HepG2 (cell line): ENCODE results near the gene SERTAD3. TPM values are rescaled to one million over a fixed set of nuclear protein-coding genes. Genes with fewer than 3 reads are reported as not detected.

Experiments used
- ATF7 ChIP-seq, 2 experiments: fragments of 450-650 bp in 1 of 2; sonication (generic) in 1 of 2; formaldehyde crosslinking in 1 of 2; IDR thresholded peaks; 2 replicates each; pipeline versions ENCODE4 v1.4.0 to v1.6.1; 2016 to 2020; ENCODE audit warnings: antibody characterized with exemption in 1 of 2, mild to moderate bottlenecking in 1 of 2, missing genetic modification reagents in 1 of 2
- BHLHE40 ChIP-seq: IDR thresholded peaks from 2 replicates; pipeline ENCODE4 v1.6.1; 2011; ENCODE audit warnings: low read length, improper control_type of control experiment
- FOXM1 ChIP-seq: sonication (generic); formaldehyde crosslinking; IDR thresholded peaks from 2 replicates; pipeline ENCODE4 v1.5.0; 2020; ENCODE audit warnings: missing genetic modification reagents
- GABPA ChIP-seq, 2 experiments: IDR thresholded peaks; 2 replicates each; pipeline ENCODE4 v1.6.1; 2011 to 2016; ENCODE audit warnings: low read depth in 2 of 2, low read length in 1 of 2, missing biosample characterization in 1 of 2, missing genetic modification characterization in 1 of 2
- ISL2 ChIP-seq: sonication (generic); formaldehyde crosslinking; IDR thresholded peaks from 2 replicates; pipeline ENCODE4 v1.5.0; 2020; ENCODE audit warnings: missing genetic modification reagents
- MAF1 ChIP-seq: sonication (generic); formaldehyde crosslinking; IDR thresholded peaks from 2 replicates; pipeline ENCODE4 v1.5.0; 2020; ENCODE audit warnings: missing genetic modification reagents, borderline replicate concordance
- REPIN1 ChIP-seq: sonication (generic); formaldehyde crosslinking; IDR thresholded peaks from 2 replicates; pipeline ENCODE4 v1.8.0; 2022; ENCODE audit warnings: missing genetic modification reagents, low read depth, mild to moderate bottlenecking, borderline replicate concordance
- SRSF4 ChIP-seq: fragments of 200-400 bp; formaldehyde crosslinking; IDR thresholded peaks from one replicate; pipeline ENCODE4 v1.6.1; 2018; ENCODE audit warnings: mild to moderate bottlenecking, low read depth, low read length, moderate library complexity; ENCODE audit not compliant: poor library complexity, severe bottlenecking
- STAG1 ChIP-seq: sonication (generic); formaldehyde crosslinking; IDR thresholded peaks from 2 replicates; pipeline ENCODE4 v1.4.0; 2020; ENCODE audit warnings: missing genetic modification reagents
- TOPORS ChIP-seq: sonication (generic); formaldehyde crosslinking; IDR thresholded peaks from 2 replicates; pipeline ENCODE4 v1.8.0; 2023; ENCODE audit warnings: mild to moderate bottlenecking, missing genetic modification reagents
- ZFX ChIP-seq: sonication (generic); formaldehyde crosslinking; IDR thresholded peaks from 2 replicates; pipeline ENCODE4 v1.4.0; 2020; ENCODE audit warnings: mild to moderate bottlenecking, low read depth, missing genetic modification reagents, moderate library complexity
- ZNF460 ChIP-seq: sonication (generic); formaldehyde crosslinking; IDR thresholded peaks from 2 replicates; pipeline ENCODE4 v1.5.1; 2020; ENCODE audit warnings: missing genetic modification reagents, mild to moderate bottlenecking, borderline replicate concordance
- ZNF468 ChIP-seq: sonication (generic); formaldehyde crosslinking; IDR thresholded peaks from 2 replicates; pipeline ENCODE4 v1.8.0; 2022; ENCODE audit warnings: mild to moderate bottlenecking, moderate library complexity, missing genetic modification reagents
- ZNF775 ChIP-seq: sonication (generic); formaldehyde crosslinking; IDR thresholded peaks from 2 replicates; pipeline ENCODE4 v1.4.0; 2020; ENCODE audit warnings: missing genetic modification reagents, mild to moderate bottlenecking, moderate library complexity, borderline replicate concordance
- polyA plus RNA-seq, 8 experiments: library from polyadenylated mRNA; depleted of rRNA in 3 of 8; stranded (reverse) in 7 of 8; unstranded in 1 of 8; fragments of >200 nt; fragmentation: Illumina TruSeq in 4 of 8; extraction: Trizol in 4 of 8; gene quantifications; 2 replicates each; pipeline versions ENCODE4 v1.2.1 to v1.2.3, GENCODE V29; 2011 to 2016; ENCODE audit warnings: low read depth in 4 of 8, missing spikeins in 1 of 8, mixed read lengths in 1 of 8; ENCODE audit not compliant: insufficient read depth in 1 of 8
- total RNA-seq, 5 experiments: library from RNA; depleted of rRNA; stranded (reverse); fragments of >200 nt; fragmentation: Illumina TruSeq; extraction: Trizol; gene quantifications; 2 replicates each; pipeline ENCODE4 v1.2.3, GENCODE V29; 2016; ENCODE audit warnings: low read depth in 1 of 5
- TF ChIP-seq, protein P1 (sequence below): sonication (generic); formaldehyde crosslinking; conservative IDR thresholded peaks from 2 replicates; pipeline ENCODE4 v1.4.0; 2020; ENCODE audit warnings: missing genetic modification reagents
- TF ChIP-seq, protein P2 (sequence below): sonication (generic); formaldehyde crosslinking; conservative IDR thresholded peaks from 2 replicates; pipeline ENCODE4 v1.8.0; 2022; ENCODE audit warnings: missing genetic modification reagents
- TF ChIP-seq, protein P3 (sequence below): sonication (generic); formaldehyde crosslinking; conservative IDR thresholded peaks from 2 replicates; pipeline ENCODE4 v1.8.0; 2022; ENCODE audit warnings: mild to moderate bottlenecking, moderate library complexity, missing genetic modification reagents
- TF ChIP-seq, protein P4 (sequence below): IDR thresholded peaks from 2 replicates; pipeline ENCODE4 v1.6.1; 2016; ENCODE audit warnings: missing biosample characterization, missing genetic modification reagents, low read depth
- TF ChIP-seq, protein P5 (sequence below): sonication (generic); formaldehyde crosslinking; IDR thresholded peaks from 2 replicates; pipeline ENCODE4 v1.4.0; 2020; ENCODE audit warnings: missing genetic modification reagents, borderline replicate concordance

SERTAD3 gene
- total and polyA plus RNA-seq, 2 of the 13 experiments (the other 11 are each of a cell fraction or from before 2014, with no cell fraction given) = 9.6 to 16.9 TPM

DNA sequence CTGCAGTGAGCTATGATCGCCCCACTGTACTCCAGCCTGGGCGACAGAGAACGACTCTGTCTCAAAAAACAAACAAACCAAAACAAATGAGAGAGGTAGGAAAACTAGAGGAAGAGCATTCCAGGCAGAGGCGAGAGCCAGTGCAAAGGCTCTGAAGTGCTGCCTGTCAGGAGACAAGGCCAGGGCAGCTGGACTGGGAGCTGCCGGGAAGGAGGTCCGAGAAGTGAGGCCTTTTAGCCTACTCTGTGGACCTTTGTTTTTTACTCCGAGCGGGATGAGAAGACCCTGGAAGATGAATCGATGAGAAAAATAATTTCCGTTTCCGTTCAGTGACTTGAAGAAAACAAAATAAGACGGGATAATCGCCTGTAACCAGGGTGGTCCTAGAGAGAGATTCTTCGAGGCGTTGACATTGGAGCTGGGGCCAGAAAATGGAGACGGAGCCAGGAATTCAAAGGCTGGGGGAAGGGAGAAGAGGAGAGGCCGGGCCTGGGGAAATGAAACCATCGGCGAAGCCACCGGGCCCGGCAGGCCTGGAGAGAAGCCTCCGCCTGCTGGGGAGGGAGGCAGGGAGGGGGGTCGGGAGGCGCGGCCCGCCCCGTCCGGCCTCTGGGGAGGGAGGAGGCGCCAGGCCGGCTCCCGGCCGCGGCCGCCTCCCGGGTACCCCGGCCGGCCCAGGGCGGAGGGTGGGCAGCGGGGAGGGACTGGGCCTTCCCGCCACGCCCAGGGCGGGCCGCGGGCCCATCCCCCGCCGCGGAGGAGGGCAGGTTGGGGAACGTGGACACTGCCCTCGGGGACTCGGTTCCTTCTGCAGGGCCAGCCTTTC, 10.5 kb downstream of the SERTAD3 start (continued):
- TF ChIP-seq, protein P1, sequence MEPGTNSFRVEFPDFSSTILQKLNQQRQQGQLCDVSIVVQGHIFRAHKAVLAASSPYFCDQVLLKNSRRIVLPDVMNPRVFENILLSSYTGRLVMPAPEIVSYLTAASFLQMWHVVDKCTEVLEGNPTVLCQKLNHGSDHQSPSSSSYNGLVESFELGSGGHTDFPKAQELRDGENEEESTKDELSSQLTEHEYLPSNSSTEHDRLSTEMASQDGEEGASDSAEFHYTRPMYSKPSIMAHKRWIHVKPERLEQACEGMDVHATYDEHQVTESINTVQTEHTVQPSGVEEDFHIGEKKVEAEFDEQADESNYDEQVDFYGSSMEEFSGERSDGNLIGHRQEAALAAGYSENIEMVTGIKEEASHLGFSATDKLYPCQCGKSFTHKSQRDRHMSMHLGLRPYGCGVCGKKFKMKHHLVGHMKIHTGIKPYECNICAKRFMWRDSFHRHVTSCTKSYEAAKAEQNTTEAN = no peak
- TF ChIP-seq REPIN1 (CRISPR knock-in tag) (no peak), ZNF775 (no peak), FOXM1 (no peak), ISL2 (CRISPR knock-in tag) (no peak), MAF1 (CRISPR knock-in tag) (no peak), ZFX (peak; percentile 90), SRSF4 (no peak), ZNF468 (no peak), BHLHE40 (no peak), ATF7 (IDR thresholded peaks at IDR 0.05) (no peak), ATF7 (CRISPR knock-in tag; IDR thresholded peaks at IDR 0.05) (no peak), STAG1 (CRISPR knock-in tag) (no peak), ZNF460 (CRISPR knock-in tag) (no peak), TOPORS (CRISPR knock-in tag) (no peak), GABPA (IDR thresholded peaks at IDR 0.05; ENCODE audit: low read depth, low read length) (no peak), GABPA (CRISPR knock-in tag; IDR thresholded peaks at IDR 0.05; ENCODE audit: low read depth) (no peak)
- TF ChIP-seq, protein P2, sequence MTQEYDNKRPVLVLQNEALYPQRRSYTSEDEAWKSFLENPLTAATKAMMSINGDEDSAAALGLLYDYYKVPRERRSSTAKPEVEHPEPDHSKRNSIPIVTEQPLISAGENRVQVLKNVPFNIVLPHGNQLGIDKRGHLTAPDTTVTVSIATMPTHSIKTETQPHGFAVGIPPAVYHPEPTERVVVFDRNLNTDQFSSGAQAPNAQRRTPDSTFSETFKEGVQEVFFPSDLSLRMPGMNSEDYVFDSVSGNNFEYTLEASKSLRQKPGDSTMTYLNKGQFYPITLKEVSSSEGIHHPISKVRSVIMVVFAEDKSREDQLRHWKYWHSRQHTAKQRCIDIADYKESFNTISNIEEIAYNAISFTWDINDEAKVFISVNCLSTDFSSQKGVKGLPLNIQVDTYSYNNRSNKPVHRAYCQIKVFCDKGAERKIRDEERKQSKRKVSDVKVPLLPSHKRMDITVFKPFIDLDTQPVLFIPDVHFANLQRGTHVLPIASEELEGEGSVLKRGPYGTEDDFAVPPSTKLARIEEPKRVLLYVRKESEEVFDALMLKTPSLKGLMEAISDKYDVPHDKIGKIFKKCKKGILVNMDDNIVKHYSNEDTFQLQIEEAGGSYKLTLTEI = no peak
- TF ChIP-seq, protein P3, sequence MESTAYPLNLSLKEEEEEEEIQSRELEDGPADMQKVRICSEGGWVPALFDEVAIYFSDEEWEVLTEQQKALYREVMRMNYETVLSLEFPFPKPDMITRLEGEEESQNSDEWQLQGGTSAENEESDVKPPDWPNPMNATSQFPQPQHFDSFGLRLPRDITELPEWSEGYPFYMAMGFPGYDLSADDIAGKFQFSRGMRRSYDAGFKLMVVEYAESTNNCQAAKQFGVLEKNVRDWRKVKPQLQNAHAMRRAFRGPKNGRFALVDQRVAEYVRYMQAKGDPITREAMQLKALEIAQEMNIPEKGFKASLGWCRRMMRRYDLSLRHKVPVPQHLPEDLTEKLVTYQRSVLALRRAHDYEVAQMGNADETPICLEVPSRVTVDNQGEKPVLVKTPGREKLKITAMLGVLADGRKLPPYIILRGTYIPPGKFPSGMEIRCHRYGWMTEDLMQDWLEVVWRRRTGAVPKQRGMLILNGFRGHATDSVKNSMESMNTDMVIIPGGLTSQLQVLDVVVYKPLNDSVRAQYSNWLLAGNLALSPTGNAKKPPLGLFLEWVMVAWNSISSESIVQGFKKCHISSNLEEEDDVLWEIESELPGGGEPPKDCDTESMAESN (CRISPR knock-in tag) = no peak
- TF ChIP-seq, protein P4, sequence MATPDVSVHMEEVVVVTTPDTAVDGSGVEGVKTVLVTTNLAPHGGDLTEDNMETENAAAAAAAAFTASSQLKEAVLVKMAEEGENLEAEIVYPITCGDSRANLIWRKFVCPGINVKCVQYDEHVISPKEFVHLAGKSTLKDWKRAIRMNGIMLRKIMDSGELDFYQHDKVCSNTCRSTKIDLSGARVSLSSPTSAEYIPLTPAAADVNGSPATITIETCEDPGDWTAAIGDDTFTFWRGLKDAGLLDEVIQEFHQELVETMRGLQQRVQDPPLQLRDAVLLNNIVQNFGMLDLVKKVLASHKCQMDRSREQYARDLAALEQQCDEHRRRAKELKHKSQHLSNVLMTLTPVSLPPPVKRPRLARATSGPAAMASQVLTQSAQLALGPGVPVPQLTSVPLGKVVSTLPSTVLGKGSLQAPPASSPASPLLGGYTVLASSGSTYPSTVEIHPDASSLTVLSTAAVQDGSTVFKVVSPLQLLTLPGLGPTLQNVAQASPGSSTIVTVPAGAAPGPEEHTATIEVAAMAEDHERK (CRISPR knock-in tag) = no peak
- TF ChIP-seq, protein P5, sequence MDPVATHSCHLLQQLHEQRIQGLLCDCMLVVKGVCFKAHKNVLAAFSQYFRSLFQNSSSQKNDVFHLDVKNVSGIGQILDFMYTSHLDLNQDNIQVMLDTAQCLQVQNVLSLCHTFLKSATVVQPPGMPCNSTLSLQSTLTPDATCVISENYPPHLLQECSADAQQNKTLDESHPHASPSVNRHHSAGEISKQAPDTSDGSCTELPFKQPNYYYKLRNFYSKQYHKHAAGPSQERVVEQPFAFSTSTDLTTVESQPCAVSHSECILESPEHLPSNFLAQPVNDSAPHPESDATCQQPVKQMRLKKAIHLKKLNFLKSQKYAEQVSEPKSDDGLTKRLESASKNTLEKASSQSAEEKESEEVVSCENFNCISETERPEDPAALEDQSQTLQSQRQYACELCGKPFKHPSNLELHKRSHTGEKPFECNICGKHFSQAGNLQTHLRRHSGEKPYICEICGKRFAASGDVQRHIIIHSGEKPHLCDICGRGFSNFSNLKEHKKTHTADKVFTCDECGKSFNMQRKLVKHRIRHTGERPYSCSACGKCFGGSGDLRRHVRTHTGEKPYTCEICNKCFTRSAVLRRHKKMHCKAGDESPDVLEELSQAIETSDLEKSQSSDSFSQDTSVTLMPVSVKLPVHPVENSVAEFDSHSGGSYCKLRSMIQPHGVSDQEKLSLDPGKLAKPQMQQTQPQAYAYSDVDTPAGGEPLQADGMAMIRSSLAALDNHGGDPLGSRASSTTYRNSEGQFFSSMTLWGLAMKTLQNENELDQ (CRISPR knock-in tag) = no peak
